ENCODE data around the gene OR5A2. TPM values are rescaled to one million over a fixed set of nuclear protein-coding genes. Genes with fewer than 3 reads are reported as not detected.
"Not testable (repeated sequence)": the region's sequence is repeated elsewhere in the genome, so short reads cannot be mapped to it uniquely, and the experiment has no call there.

The OR5A2 gene
- total RNA-seq, 2 experiments from 2014 or later, result not detected

DNA sequence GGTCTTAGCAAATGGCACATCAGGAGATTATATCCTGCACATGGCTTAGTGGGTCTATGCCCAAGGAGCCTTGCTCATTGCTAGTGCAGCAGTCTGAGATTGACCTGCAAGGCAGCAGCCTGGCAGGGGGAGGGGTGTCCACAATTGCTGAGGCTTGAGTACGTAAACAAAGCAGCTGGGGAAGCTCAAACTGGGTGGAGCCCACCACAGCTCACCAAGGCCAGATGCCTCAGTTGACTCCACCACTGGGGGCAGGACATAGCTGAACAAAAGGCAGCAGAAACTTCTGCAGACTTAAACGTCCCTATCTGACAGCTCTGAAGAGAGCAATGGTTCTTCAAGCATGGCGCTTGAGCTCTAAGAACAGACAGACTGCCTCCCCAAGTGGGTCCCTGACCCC lies 53.9 kb downstream of the OR5A2 start:
- H3K27ac Mint-ChIP-seq; H3K4me3 Mint-ChIP-seq; DNase-seq; H3K27me3 Mint-ChIP-seq (ENCODE audit: low read depth); CTCF ChIA-PET; H3K4me1 Mint-ChIP-seq (ENCODE audit: low read depth); H3K9me3 Mint-ChIP-seq (ENCODE audit: insufficient read depth); POLR2A ChIA-PET; ATAC-seq; H3K36me3 Mint-ChIP-seq (ENCODE audit: low read depth): not testable (repeated sequence)

- no peak overlapping the region for H3K4me3 Mint-ChIP-seq
- POLR2A ChIA-PET, result no interaction called here
These were observed 57.8 kb downstream of the OR5A2 start for GRCh38 chr11:59368238-59369022.

More at GRCh38 chr11:59368238-59369022, 57.8 kb downstream of the OR5A2 start:
- H3K36me3 Mint-ChIP-seq (ENCODE audit: low read depth), result no peaks in the 10 kb centered on the region
- no peak overlapping the region for H3K27ac Mint-ChIP-seq
- H3K27me3 Mint-ChIP-seq (ENCODE audit: low read depth), result peaks cover 2% of the 10 kb centered on the region
- no peak for DNase-seq
- no peak for ATAC-seq
- CTCF ChIA-PET, result no interaction called here
- no peaks in the 10 kb centered on the region for H3K9me3 Mint-ChIP-seq (ENCODE audit: insufficient read depth)
- no peaks in the 10 kb centered on the region for H3K4me1 Mint-ChIP-seq (ENCODE audit: low read depth)

Other genes with a start within 250 kb of the OR5A2 start
- gene MPEG1, start 213.5 kb downstream of the OR5A2 start, total RNA-seq, result not detected
- not detected for gene OR5AN1, start 67.5 kb downstream of the OR5A2 start, total RNA-seq
- gene OR5A1, start 10.1 kb upstream of the OR5A2 start, total RNA-seq, result not detected
- not detected for gene OR4D6, start 30.5 kb upstream of the OR5A2 start, total RNA-seq
- not detected for gene OR4D10, start 46.9 kb upstream of the OR5A2 start, total RNA-seq
- gene OR4D11, start 77.2 kb upstream of the OR5A2 start, total RNA-seq, result not detected
- gene OR4D9, start 85.1 kb upstream of the OR5A2 start, total RNA-seq, result not detected
- gene OSBP, start 189.4 kb upstream of the OR5A2 start, total RNA-seq, result 10 to 100 TPM; 34.4 to 38.6 TPM
- 10 to 100 TPM; 47.8 to 49.9 TPM for gene PATL1, start 242.6 kb upstream of the OR5A2 start, total RNA-seq

Measured in activated CD8-positive, alpha-beta T cell treated with anti-CD3 and anti-CD28 coated beads, Interleukin-2, amount 10 ng/mL, durations not matched to agents 7 days and 5 days (primary cell).